HEK293 (cell line): ENCODE data around the gene ACTG1.
A peak's percentile ranks its signal among the peaks of the same experiment; 100 is the strongest.

Experiments used
- CTCF ChIA-PET: fragments of 350-600 bp; formaldehyde crosslinking; extraction: SDS; loops from one replicate; lab custom pipeline; 2021; ENCODE audit warnings: antibody characterized with exemption; lab: Yijun Ruan, JAX
- POLR2A ChIA-PET: fragments of 300-600 bp; formaldehyde crosslinking; extraction: SDS; loops from one replicate; lab custom pipeline; 2020; ENCODE audit warnings: antibody characterized with exemption, inconsistent platforms; lab: Yijun Ruan, JAX
- H3K27ac ChIP-seq: fragments of 200-500 bp; sonication (Bioruptor generic); 2 replicates; pipeline ENCODE4 v1.5.1; 2014; ENCODE audit warnings: low read depth, low read length, control low read depth, inconsistent platforms; ENCODE audit errors: extremely low read depth
- H3K36me3 ChIP-seq, 2 experiments: fragments of 200-500 bp in 1 of 2; sonication (Bioruptor generic) in 1 of 2; 1 replicate in 1 of 2; 2 replicates in 1 of 2; pipeline ENCODE4 v1.5.1; 2014 to 2017; ENCODE audit warnings: inconsistent platforms in 2 of 2, low read length in 2 of 2; ENCODE audit not compliant: control insufficient read depth in 2 of 2, insufficient read depth in 1 of 2
- H3K4me1 ChIP-seq: fragments of 200-500 bp; sonication (Bioruptor generic); 2 replicates; pipeline ENCODE4 v1.5.1; 2014; ENCODE audit warnings: mild to moderate bottlenecking, low read length, inconsistent platforms; ENCODE audit not compliant: control insufficient read depth, insufficient read depth
- H3K4me3 ChIP-seq: 2 replicates; pipeline ENCODE4 v1.5.1; 2011; ENCODE audit warnings: low read depth, mild to moderate bottlenecking, control low read depth, low read length, moderate library complexity
- H3K9me3 ChIP-seq: fragments of 200-500 bp; sonication (Bioruptor generic); 2 replicates; pipeline ENCODE4 v1.5.1; 2014; ENCODE audit warnings: low read depth, low read length, inconsistent platforms; ENCODE audit not compliant: control insufficient read depth, insufficient read depth
- HOXD13 ChIP-seq: sonication (generic); formaldehyde crosslinking; IDR thresholded peaks from 2 replicates; pipeline ENCODE4 v1.8.0; 2022; ENCODE audit warnings: missing genetic modification reagents, borderline replicate concordance
- KLF1 ChIP-seq: fragments of 450-650 bp; formaldehyde crosslinking; IDR thresholded peaks from 2 replicates; pipeline ENCODE4 v1.5.1; 2016; ENCODE audit warnings: missing biosample characterization, missing genetic modification characterization
- MZF1 ChIP-seq: fragments of 450-650 bp; formaldehyde crosslinking; IDR thresholded peaks from 2 replicates; pipeline ENCODE4 v1.5.1; 2017; ENCODE audit warnings: missing biosample characterization, missing genetic modification characterization, borderline replicate concordance
- ZBTB6 ChIP-seq: fragments of 450-650 bp; formaldehyde crosslinking; IDR thresholded peaks from 2 replicates; pipeline ENCODE4 v1.5.1; 2017; ENCODE audit warnings: missing biosample characterization, missing genetic modification characterization
- ZBTB8A ChIP-seq: fragments of 450-650 bp; formaldehyde crosslinking; IDR thresholded peaks from 2 replicates; pipeline ENCODE4 v1.5.1; 2016; ENCODE audit warnings: missing biosample characterization, missing genetic modification characterization
- ZNF10 ChIP-seq: fragments of 450-650 bp; formaldehyde crosslinking; IDR thresholded peaks from 2 replicates; pipeline ENCODE4 v1.5.1; 2017; ENCODE audit warnings: missing biosample characterization, missing genetic modification characterization
- ZNF114 ChIP-seq: fragments of 450-650 bp; formaldehyde crosslinking; IDR thresholded peaks from 2 replicates; pipeline ENCODE4 v1.5.0; 2017; ENCODE audit warnings: missing biosample characterization, missing genetic modification characterization
- ZNF133 ChIP-seq: fragments of 450-650 bp; formaldehyde crosslinking; IDR thresholded peaks from 2 replicates; pipeline ENCODE4 v1.5.1; 2016; ENCODE audit warnings: missing biosample characterization, missing genetic modification characterization
- ZNF155 ChIP-seq: fragments of 450-650 bp; formaldehyde crosslinking; IDR thresholded peaks from 2 replicates; pipeline ENCODE4 v1.5.1; 2016; ENCODE audit warnings: missing biosample characterization, missing genetic modification characterization
- ZNF174 ChIP-seq: fragments of 450-650 bp; formaldehyde crosslinking; IDR thresholded peaks from 2 replicates; pipeline ENCODE4 v1.5.0; 2017; ENCODE audit warnings: missing biosample characterization, mild to moderate bottlenecking, missing genetic modification characterization
- ZNF239 ChIP-seq: fragments of 450-650 bp; formaldehyde crosslinking; IDR thresholded peaks from 2 replicates; pipeline ENCODE4 v1.5.1; 2016; ENCODE audit warnings: missing biosample characterization, missing genetic modification characterization
- ZNF266 ChIP-seq: fragments of 450-650 bp; formaldehyde crosslinking; IDR thresholded peaks from 2 replicates; pipeline ENCODE4 v1.5.1; 2016; ENCODE audit warnings: missing biosample characterization, missing genetic modification characterization, low read depth
- ZNF302 ChIP-seq: fragments of 450-650 bp; formaldehyde crosslinking; IDR thresholded peaks from 2 replicates; pipeline ENCODE4 v1.5.1; 2016; ENCODE audit warnings: missing biosample characterization, missing genetic modification characterization, low read depth
- ZNF423 ChIP-seq: fragments of 450-650 bp; formaldehyde crosslinking; IDR thresholded peaks from 2 replicates; pipeline ENCODE4 v1.5.1; 2016; ENCODE audit warnings: missing biosample characterization, missing genetic modification characterization
- ZNF433 ChIP-seq: fragments of 450-650 bp; formaldehyde crosslinking; IDR thresholded peaks from 2 replicates; pipeline ENCODE4 v1.5.1; 2016; ENCODE audit warnings: missing biosample characterization, missing genetic modification characterization, low read depth
- ZNF48 ChIP-seq: fragments of 450-650 bp; formaldehyde crosslinking; IDR thresholded peaks from 2 replicates; pipeline ENCODE4 v1.5.1; 2016; ENCODE audit warnings: missing biosample characterization, missing genetic modification characterization
- ZNF501 ChIP-seq: fragments of 450-650 bp; formaldehyde crosslinking; IDR thresholded peaks from 2 replicates; pipeline ENCODE4 v1.5.1; 2016; ENCODE audit warnings: missing biosample characterization, missing genetic modification characterization
- ZNF510 ChIP-seq: fragments of 450-650 bp; formaldehyde crosslinking; IDR thresholded peaks from 2 replicates; pipeline ENCODE4 v1.5.1; 2018; ENCODE audit warnings: mild to moderate bottlenecking, missing genetic modification characterization, missing biosample characterization; ENCODE audit not compliant: insufficient replicate concordance
- ZNF513 ChIP-seq: fragments of 450-650 bp; IDR thresholded peaks from 2 replicates; pipeline ENCODE4 v1.5.1; 2018; ENCODE audit warnings: missing biosample characterization, missing genetic modification characterization
- ZNF514 ChIP-seq: fragments of 450-650 bp; formaldehyde crosslinking; IDR thresholded peaks from 2 replicates; pipeline ENCODE4 v1.5.1; 2016; ENCODE audit warnings: missing biosample characterization, missing genetic modification characterization
- ZNF571 ChIP-seq: fragments of 450-650 bp; formaldehyde crosslinking; IDR thresholded peaks from 2 replicates; pipeline ENCODE4 v1.5.0; 2017; ENCODE audit warnings: missing biosample characterization, missing genetic modification characterization
- ZNF585B ChIP-seq: fragments of 450-650 bp; formaldehyde crosslinking; IDR thresholded peaks from 2 replicates; pipeline ENCODE4 v1.5.1; 2016; ENCODE audit warnings: missing biosample characterization, missing genetic modification characterization
- ZNF596 ChIP-seq: fragments of 450-650 bp; IDR thresholded peaks from 2 replicates; pipeline ENCODE4 v1.5.0; 2018; ENCODE audit warnings: missing biosample characterization, mild to moderate bottlenecking, missing genetic modification characterization, moderate library complexity
- ZNF623 ChIP-seq: fragments of 450-650 bp; formaldehyde crosslinking; IDR thresholded peaks from 2 replicates; pipeline ENCODE4 v1.5.1; 2016; ENCODE audit warnings: missing biosample characterization, missing genetic modification characterization
- ZNF629 ChIP-seq: fragments of 450-650 bp; formaldehyde crosslinking; IDR thresholded peaks from 2 replicates; pipeline ENCODE4 v1.5.1; 2017; ENCODE audit warnings: missing biosample characterization, missing genetic modification characterization
- ZNF76 ChIP-seq: fragments of 450-650 bp; formaldehyde crosslinking; IDR thresholded peaks from 2 replicates; pipeline ENCODE4; 2016; ENCODE audit warnings: low read depth, missing biosample characterization, missing genetic modification characterization, borderline replicate concordance
- ZSCAN23 ChIP-seq: fragments of 450-650 bp; formaldehyde crosslinking; IDR thresholded peaks from 2 replicates; pipeline ENCODE4 v1.5.1; 2016; ENCODE audit warnings: missing biosample characterization, missing genetic modification characterization
- TF ChIP-seq, protein P1 (sequence below): fragments of 450-650 bp; formaldehyde crosslinking; IDR thresholded peaks from 2 replicates; pipeline ENCODE4 v1.5.1; 2016; ENCODE audit warnings: missing biosample characterization, missing genetic modification characterization

The ACTG1 gene

GRCh38 chr17:81537343-81537855 is 24.8 kb upstream of the ACTG1 start (continued):
- TF ChIP-seq ZNF510, result no peak
- peak; percentile 38 for TF ChIP-seq KLF1 (tag by site-specific recombination)
- TF ChIP-seq ZNF302 (tag by site-specific recombination), result no peak
- no peak for TF ChIP-seq ZNF155

DNA sequence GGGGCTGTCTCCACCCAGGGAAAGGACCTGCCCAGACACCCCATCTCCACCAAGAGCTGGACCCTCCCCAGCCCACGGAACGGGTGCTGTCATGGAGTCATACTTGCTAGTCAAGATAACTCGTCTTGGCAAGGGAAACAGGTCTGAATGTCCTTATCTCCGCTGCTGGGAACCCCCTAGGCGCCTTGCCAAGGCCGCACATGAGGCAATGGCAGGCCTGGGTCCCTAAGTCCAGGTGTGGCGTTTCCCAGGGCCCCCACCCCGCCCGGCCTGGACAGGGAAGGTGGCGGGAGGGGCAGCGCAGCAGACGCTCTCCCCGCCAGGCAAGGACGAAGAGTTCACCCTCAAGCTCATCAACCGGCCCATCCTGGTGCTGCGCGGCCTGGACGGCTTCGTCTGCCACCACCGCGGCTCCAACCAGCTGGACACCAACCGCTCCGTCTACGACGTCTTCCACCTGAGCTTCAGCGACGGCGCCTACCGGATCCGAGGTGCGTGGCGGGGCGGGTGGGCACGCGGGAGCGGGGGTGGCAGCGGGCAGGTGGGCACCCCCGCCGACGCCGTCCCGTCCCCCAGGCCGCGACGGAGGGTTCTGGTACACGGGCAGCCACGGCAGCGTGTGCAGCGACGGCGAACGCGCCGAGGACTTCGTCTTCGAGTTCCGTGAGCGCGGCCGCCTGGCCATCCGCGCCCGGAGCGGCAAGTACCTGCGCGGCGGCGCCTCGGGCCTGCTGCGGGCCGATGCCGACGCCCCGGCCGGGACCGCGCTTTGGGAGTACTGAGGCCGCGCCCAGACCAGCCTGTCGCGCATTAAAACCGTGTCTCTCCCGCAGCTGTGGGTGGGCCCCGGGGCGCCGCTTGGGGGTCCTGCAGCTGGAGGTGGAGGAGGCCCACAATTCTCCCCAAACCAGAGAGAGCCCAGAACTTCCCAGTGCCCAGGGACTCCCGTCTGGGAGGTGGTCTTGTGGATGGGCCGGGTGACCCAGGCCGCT is 24.0 kb upstream of the ACTG1 start:
- TF ChIP-seq ZNF10 (tag by site-specific recombination) (no peak), ZNF623 (tag by site-specific recombination) (no peak), ZNF585B (tag by site-specific recombination) (no peak), ZNF48 (tag by site-specific recombination) (no peak), ZNF596 (no peak), ZNF239 (tag by site-specific recombination) (no peak), ZNF76 (tag by site-specific recombination) (no peak), ZNF133 (no peak), ZNF629 (tag by site-specific recombination) (no peak), ZNF433 (no peak), HOXD13 (no peak), ZNF501 (tag by site-specific recombination) (no peak), ZBTB8A (tag by site-specific recombination) (no peak), ZNF114 (tag by site-specific recombination) (no peak), ZNF174 (tag by site-specific recombination) (no peak), ZNF513 (no peak), ZNF266 (tag by site-specific recombination) (no peak), ZNF514 (tag by site-specific recombination) (no peak)
- CTCF ChIA-PET, result interaction anchor here (0.6 to 1.5 kb wide), 6 partner anchors 14 to 463 kb away, joined by 3 to 7 read pairs (median 3); no protein-coding TSS in a partner anchor
- Histone ChIP-seq H3K9me3 (no peaks in the 10 kb centered on the region), H3K4me1 (no peaks in the 10 kb centered on the region), H3K4me3 (no peak overlapping the region), H3K36me3 (peaks cover 0 to 32% of the 10 kb centered on the region in 2 experiments; a peak in 1 of 3 replicates), H3K27ac (no peak overlapping the region)
- POLR2A ChIA-PET, result no interaction called here

DNA sequence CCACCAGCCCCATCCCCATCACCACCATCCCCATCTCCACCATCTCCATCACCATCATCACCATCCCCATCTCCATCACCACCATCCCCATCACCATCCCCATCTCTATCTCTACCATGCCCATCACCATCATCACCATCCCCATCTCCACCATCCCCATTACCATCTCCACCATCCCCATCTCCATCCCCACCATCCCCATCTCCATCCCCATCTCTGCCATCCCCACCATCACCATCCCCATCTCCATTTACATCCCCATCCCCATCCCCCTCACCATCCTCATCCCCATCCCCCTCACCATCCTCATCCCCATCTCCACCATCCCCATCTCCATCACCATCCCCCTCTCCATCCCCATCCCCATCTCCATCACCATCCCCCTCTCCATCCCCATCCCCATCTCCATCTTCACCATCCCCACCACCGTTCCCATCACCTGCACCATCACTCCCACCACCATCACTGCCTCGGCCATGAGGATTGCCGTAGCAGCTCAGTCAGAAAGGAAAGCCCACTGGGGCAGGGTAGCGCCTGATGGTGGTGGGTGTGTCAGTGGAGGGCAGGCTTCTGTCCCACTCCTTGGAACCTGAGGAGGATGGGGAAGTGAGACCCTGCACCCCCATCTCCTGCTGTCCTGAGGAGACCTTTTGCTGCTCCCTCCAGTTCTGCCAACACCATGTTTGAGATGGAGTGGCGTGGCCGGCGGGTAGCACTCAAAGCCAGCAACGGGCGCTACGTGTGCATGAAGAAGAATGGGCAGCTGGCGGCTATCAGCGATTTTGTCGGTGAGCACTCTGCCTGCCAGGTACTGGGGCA is 23.1 kb upstream of the ACTG1 start:
- POLR2A ChIA-PET, result no interaction called here
- H3K4me3 ChIP-seq, result no peak overlapping the region
- CTCF ChIA-PET, result interaction anchor here (0.6 to 1.0 kb wide), 2 partner anchors 17 to 65 kb away, joined by 3 read pairs; no protein-coding TSS in a partner anchor
- H3K36me3 ChIP-seq, result peaks cover 0 to 23% of the 10 kb centered on the region in 2 experiments; a peak in 1 of 3 replicates
- H3K4me1 ChIP-seq, result no peaks in the 10 kb centered on the region
- no peaks in the 10 kb centered on the region for H3K9me3 ChIP-seq
- no peak overlapping the region for H3K27ac ChIP-seq
- TF ChIP-seq, protein P1, sequence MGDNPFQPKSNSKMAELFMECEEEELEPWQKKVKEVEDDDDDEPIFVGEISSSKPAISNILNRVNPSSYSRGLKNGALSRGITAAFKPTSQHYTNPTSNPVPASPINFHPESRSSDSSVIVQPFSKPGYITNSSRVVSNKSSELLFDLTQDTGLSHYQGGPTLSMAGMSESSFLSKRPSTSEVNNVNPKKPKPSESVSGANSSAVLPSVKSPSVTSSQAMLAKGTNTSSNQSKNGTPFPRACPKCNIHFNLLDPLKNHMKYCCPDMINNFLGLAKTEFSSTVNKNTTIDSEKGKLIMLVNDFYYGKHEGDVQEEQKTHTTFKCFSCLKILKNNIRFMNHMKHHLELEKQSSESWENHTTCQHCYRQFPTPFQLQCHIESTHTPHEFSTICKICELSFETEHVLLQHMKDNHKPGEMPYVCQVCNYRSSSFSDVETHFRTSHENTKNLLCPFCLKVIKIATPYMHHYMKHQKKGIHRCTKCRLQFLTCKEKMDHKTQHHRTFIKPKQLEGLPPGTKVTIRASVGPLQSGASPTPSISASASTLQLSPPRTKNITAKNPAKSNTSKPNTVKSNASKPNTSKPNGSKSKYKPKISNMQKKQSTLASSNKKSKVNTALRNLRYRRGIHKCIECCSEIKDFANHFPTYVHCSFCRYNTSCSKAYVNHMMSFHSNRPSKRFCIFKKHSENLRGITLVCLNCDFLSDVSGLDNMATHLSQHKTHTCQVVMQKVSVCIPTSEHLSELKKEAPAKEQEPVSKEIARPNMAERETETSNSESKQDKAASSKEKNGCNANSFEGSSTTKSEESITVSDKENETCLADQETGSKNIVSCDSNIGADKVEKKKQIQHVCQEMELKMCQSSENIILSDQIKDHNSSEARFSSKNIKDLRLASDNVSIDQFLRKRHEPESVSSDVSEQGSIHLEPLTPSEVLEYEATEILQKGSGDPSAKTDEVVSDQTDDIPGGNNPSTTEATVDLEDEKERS (tag by site-specific recombination), result no peak
- TF ChIP-seq ZNF423 (tag by site-specific recombination), result no peak
- TF ChIP-seq ZSCAN23 (tag by site-specific recombination), result no peak
- peak; percentile 78; the same call in 1 of the 2 replicates for TF ChIP-seq ZBTB6 (tag by site-specific recombination)
- no peak for TF ChIP-seq ZNF571 (tag by site-specific recombination)
- peak; percentile 84; the same call in 1 of the 2 replicates for TF ChIP-seq MZF1 (tag by site-specific recombination)
